Esophagus muscularis mucosa (tissue), 4 donors: Measurements from ENCODE around the gene ACVR1. TPM values are rescaled to one million over a fixed set of nuclear protein-coding genes. Genes with fewer than 3 reads are reported as not detected.

Source experiments
- DNase-seq: peaks from one replicate; pipeline ENCODE4 v3.0.0-alpha.2; 2017; ENCODE audit errors: extremely low spot score
- H3K27ac ChIP-seq, 4 donors: fragments of 200-600 bp; sonication (generic); replicated peaks in 1 of 4; 1 replicate in 3 of 4; 2 replicates in 1 of 4; pipeline ENCODE4 v1.5.1; 2016 to 2019; ENCODE audit warnings: mild to moderate bottlenecking in 1 of 4
- H3K27me3 ChIP-seq, 4 donors: fragments of 200-600 bp; sonication (generic); one replicate each; pipeline versions ENCODE4 v1.5.1 to v1.6.0; 2016 to 2019
- H3K36me3 ChIP-seq, 4 donors: fragments of 200-600 bp; sonication (generic); one replicate each; pipeline ENCODE4 v1.5.1; 2016 to 2019
- H3K4me1 ChIP-seq, 4 donors: fragments of 200-600 bp; sonication (generic); one replicate each; pipeline ENCODE4 v1.5.1; 2016 to 2019
- H3K4me3 ChIP-seq, 4 donors: fragments of 200-600 bp; sonication (generic); 1 replicate in 2 of 4; 2 replicates in 2 of 4; pipeline ENCODE4 v1.5.1; 2016 to 2019; ENCODE audit warnings: mild to moderate bottlenecking in 4 of 4, moderate library complexity in 1 of 4
- H3K9me3 ChIP-seq, 4 donors: fragments of 200-600 bp; sonication (generic); 1 replicate in 3 of 4; 2 replicates in 1 of 4; pipeline ENCODE4 v1.5.1; 2016 to 2019
- EP300 ChIP-seq: sonication (generic); formaldehyde crosslinking; IDR thresholded peaks from one replicate; pipeline ENCODE4 v1.6.1; 2017; ENCODE audit warnings: antibody characterized with exemption
- POLR2A ChIP-seq: fragments of 450-650 bp; IDR thresholded peaks from one replicate; pipeline ENCODE4 v1.6.1; 2017; ENCODE audit warnings: antibody characterized with exemption, moderate library complexity, mild to moderate bottlenecking, low read depth
- POLR2AphosphoS5 ChIP-seq, 2 donors: sonication (generic); formaldehyde crosslinking; IDR thresholded peaks; one replicate each; pipeline ENCODE4 v1.6.1; 2017; ENCODE audit warnings: antibody characterized with exemption in 2 of 2
- WGBS: methylation state at CpG from one replicate; pipeline ENCODE4 v1.1.5; 2018; 5-methylcytosine and 5-hydroxymethylcytosine counted together
- intact Hi-C: fragments of 100-400 bp; cut with DNase I; formaldehyde crosslinking; loops from one replicate; pipeline ENCODE4 v1.15.1; 2023
- total RNA-seq, 4 donors: library from RNA; depleted of rRNA; stranded (reverse); fragments of >200 nt; gene quantifications; one replicate each; pipeline versions ENCODE4 v1.1.0 to v1.2.1, GENCODE V29; 2016
- TF ChIP-seq, protein P1 (sequence below), 3 experiments: fragments of 200-600 bp in 2 of 3; fragments of 450-650 bp in 1 of 3; sonication (generic) in 2 of 3; IDR thresholded peaks; one replicate each; pipeline ENCODE4 v1.5.1; 2017 to 2019; ENCODE audit warnings: antibody characterized with exemption in 3 of 3, mild to moderate bottlenecking in 2 of 3, moderate library complexity in 1 of 3

ACVR1 gene
- total RNA-seq, 4 donors from 2014 or later = 25.2 to 39.1 (median 32.3) TPM

DNA sequence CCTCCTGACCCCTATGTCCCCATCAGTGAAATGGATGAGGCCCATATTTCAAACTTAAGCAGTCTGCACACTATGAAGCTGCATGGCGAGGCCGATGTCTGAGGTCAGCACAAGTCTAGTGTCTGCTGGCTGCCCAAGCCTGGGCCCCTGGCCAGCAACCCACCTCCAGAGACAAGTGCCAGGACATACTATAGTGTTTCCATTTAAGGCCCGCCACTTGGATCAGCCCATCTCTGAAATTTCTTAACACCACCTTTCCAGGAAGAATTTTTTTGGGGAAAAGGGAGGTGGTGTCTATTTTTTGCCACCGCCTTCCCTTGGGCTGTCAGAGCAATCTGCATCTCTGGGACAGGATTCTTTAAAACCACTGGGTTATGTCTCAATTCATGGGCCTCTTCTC lies 1.8 kb downstream of the ACVR1 start:
- Histone ChIP-seq H3K27me3 (no peaks in the 10 kb centered on the region), H3K36me3 (no peaks in the 10 kb centered on the region), H3K4me3 (peak overlapping the region; percentile 79 to 93 (median 90)), H3K9me3 (peaks cover 0 to 3% (median 0%) of the 10 kb centered on the region in 4 donors), H3K27ac (peak overlapping the region; percentile 94 to 98 (median 96)), H3K4me1 (peaks cover 22 to 65% (median 57%) of the 10 kb centered on the region in 4 donors)
- no peak for DNase-seq
- intact Hi-C loops = loop anchor here (5.0 kb wide), 1 partner anchor 37 kb away; no protein-coding TSS in a partner anchor
- WGBS = 63% methylated on average over 4 of the region's 4 CpGs
- TF ChIP-seq POLR2A = no peak

DNA sequence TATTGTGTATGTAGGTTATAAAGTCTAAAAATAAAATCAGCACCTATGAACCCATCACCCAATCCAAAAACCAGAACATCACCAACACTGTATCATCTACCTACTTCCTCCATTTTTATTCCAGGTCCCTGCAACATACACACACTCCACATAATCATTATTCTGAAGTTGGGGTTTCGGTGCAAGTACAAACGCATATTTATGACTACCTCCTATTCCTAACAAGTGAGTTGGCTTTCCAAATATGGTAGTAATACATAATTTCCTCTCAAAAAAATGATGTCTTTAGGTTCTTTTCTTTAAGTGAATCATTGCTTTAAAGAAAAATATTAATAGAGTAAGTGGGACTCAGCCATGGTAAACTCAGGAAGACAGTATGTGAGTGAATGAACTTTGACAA lies 3.3 kb downstream of the ACVR1 start:
- peak overlapping the region in 1 of 4 donors; percentile 98 for H3K27ac ChIP-seq
- peaks cover 0 to 3% (median 0%) of the 10 kb centered on the region in 4 donors for H3K9me3 ChIP-seq
- H3K27me3 ChIP-seq = no peaks in the 10 kb centered on the region
- DNase-seq = no peak
- TF ChIP-seq EP300 = no peak
- TF ChIP-seq POLR2A = no peak
- no peak for TF ChIP-seq POLR2AphosphoS5 (IDR thresholded peaks at IDR 0.05)
- TF ChIP-seq, protein P1, sequence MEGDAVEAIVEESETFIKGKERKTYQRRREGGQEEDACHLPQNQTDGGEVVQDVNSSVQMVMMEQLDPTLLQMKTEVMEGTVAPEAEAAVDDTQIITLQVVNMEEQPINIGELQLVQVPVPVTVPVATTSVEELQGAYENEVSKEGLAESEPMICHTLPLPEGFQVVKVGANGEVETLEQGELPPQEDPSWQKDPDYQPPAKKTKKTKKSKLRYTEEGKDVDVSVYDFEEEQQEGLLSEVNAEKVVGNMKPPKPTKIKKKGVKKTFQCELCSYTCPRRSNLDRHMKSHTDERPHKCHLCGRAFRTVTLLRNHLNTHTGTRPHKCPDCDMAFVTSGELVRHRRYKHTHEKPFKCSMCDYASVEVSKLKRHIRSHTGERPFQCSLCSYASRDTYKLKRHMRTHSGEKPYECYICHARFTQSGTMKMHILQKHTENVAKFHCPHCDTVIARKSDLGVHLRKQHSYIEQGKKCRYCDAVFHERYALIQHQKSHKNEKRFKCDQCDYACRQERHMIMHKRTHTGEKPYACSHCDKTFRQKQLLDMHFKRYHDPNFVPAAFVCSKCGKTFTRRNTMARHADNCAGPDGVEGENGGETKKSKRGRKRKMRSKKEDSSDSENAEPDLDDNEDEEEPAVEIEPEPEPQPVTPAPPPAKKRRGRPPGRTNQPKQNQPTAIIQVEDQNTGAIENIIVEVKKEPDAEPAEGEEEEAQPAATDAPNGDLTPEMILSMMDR (IDR thresholded peaks at IDR 0.05) = no peak
- WGBS = 93% methylated on average over 2 of the region's 2 CpGs
- H3K4me3 ChIP-seq = no peak overlapping the region
- intact Hi-C loops = loop anchor here (5.0 kb wide), 1 partner anchor 35 kb away; no protein-coding TSS in a partner anchor
- peaks cover 28 to 80% (median 72%) of the 10 kb centered on the region in 4 donors for H3K4me1 ChIP-seq
- no peaks in the 10 kb centered on the region for H3K36me3 ChIP-seq

DNA sequence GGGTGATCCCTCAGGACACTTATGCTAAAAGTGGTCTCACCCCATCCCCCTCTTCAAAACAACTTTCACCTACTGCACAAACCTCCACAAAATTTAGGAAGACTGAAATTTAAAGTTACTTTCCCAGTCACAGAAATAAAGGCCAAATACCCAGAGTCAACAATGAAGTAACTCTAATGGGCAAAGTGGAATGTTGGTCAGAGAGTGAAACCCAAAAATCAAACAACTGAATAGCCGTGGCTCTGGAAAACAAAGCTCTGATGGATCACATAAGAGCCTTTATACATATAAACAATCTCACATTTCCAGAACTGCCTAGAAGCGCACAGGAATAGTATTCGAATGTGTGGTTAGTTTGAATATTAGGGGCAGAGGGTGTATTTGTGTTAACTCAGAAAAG lies 4.7 kb downstream of the ACVR1 start:
- DNase-seq = no peak
- intact Hi-C loops = loop anchor here (5.0 kb wide), 1 partner anchor 34 kb away; no protein-coding TSS in a partner anchor
- Histone ChIP-seq H3K27me3 (no peaks in the 10 kb centered on the region), H3K4me3 (no peak overlapping the region), H3K36me3 (no peaks in the 10 kb centered on the region), H3K9me3 (peaks cover 0 to 3% (median 0%) of the 10 kb centered on the region in 4 donors), H3K27ac (no peak overlapping the region), H3K4me1 (peaks cover 32 to 84% (median 74%) of the 10 kb centered on the region in 4 donors)
- TF ChIP-seq POLR2AphosphoS5 (IDR thresholded peaks at IDR 0.05) = no peak
- no peak for TF ChIP-seq POLR2A
- no peak for TF ChIP-seq EP300
- TF ChIP-seq, protein P1 (IDR thresholded peaks at IDR 0.05) = no peak
- WGBS = 76% methylated on average over 3 of the region's 3 CpGs

DNA sequence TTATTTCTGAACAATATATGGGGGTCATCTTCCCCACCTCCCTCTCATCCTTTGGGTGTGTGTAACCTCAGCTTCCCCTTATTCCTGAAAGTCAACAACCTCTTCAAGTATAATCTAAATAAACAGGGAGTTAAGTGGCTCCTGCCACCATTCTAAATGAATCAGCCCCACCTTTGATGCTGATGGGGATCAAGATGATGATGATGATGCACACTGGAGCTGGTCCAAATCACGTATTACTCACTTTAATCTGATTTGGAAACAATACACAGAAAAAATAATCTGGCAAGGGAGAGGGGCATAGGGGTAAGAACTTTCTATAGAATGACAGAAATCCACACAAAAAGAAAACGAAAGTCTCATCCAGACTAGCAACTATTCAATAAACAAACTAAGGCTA lies 7.1 kb downstream of the ACVR1 start:
- Histone ChIP-seq H3K27ac (no peak overlapping the region), H3K4me3 (no peak overlapping the region), H3K4me1 (peaks cover 29 to 92% (median 77%) of the 10 kb centered on the region in 4 donors), H3K9me3 (no peaks in the 10 kb centered on the region), H3K27me3 (no peaks in the 10 kb centered on the region), H3K36me3 (no peaks in the 10 kb centered on the region)
- intact Hi-C loops = no loop called here
- no peak for TF ChIP-seq EP300
- no peak for TF ChIP-seq POLR2AphosphoS5 (IDR thresholded peaks at IDR 0.05)
- TF ChIP-seq, protein P1 (IDR thresholded peaks at IDR 0.05) = no peak
- no peak for TF ChIP-seq POLR2A
- DNase-seq = no peak
- 48% methylated on average over 2 of the region's 2 CpGs for WGBS

DNA sequence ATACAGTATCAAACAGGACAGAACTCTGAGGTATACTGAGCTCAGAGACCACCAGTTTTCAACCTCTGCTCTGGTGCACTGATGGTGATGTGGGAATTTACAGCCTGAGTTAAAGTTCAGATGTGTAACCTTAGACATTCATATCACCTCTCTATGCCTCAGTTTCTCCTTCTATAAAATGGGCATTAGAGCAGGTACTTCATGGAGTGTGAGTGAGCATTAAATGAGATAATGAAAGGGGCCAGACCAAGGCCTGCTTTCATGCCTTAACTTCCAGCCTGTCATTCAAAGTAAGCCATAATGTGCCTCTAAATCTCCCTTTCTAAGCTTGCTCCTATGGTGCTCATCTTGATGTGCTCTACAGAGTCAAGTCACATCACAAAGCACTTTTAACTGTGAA lies 8.4 kb downstream of the ACVR1 start:
- H3K4me1 ChIP-seq = peaks cover 19 to 80% (median 65%) of the 10 kb centered on the region in 4 donors
- no peaks in the 10 kb centered on the region for H3K36me3 ChIP-seq
- no peak for TF ChIP-seq POLR2AphosphoS5 (IDR thresholded peaks at IDR 0.05)
- TF ChIP-seq, protein P1 (IDR thresholded peaks at IDR 0.05) = no peak
- no peak for TF ChIP-seq POLR2A
- no peak for TF ChIP-seq EP300
- no peaks in the 10 kb centered on the region for H3K27me3 ChIP-seq
- H3K9me3 ChIP-seq = no peaks in the 10 kb centered on the region
- DNase-seq = no peak
- intact Hi-C loops = no loop called here
- no peak overlapping the region for H3K4me3 ChIP-seq
- H3K27ac ChIP-seq = no peak overlapping the region
